K562 (cell line): ENCODE results near the gene IGF2R. TPM values are rescaled to one million over a fixed set of nuclear protein-coding genes. Genes with fewer than 3 reads are reported as not detected.

Experiments
- ATAC-seq: fragments of 200-7000 bp; cut with Tn5 transposase; 3 replicates; pipeline ENCODE4 v1.9.1; 2020; ENCODE audit warnings: moderate library complexity
- BruUV-seq: library from RNA; stranded (reverse); fragments of 400-500 nt; replicated peaks from 2 replicates; lab custom pipeline; 2021; lab: Mats Ljungman, UMichigan
- CTCF ChIA-PET: fragments of 300-600 bp; formaldehyde crosslinking; extraction: SDS; loops from one replicate; lab custom pipeline; 2021; ENCODE audit warnings: low intra/inter-chr PET ratio; lab: Yijun Ruan, JAX
- POLR2A ChIA-PET: fragments of 300-600, 350-650 bp; sonication (Branson Sonifier 250); formaldehyde crosslinking; extraction: SDS; loops from one replicate; lab custom pipeline; 2021; ENCODE audit warnings: antibody characterized with exemption, inconsistent platforms; lab: Yijun Ruan, JAX
- DNase-seq, 4 experiments: peaks; one replicate each; pipeline versions ENCODE4 v3.0.0 to v3.0.0-alpha.2; 2011 to 2018; ENCODE audit warnings: low spot score in 3 of 4, mixed read lengths in 3 of 4; ENCODE audit errors: extremely low read depth in 1 of 4
- FAIRE-seq: peaks from 2 replicates; lab custom pipeline; 2011; peaks lifted over from hg19 to GRCh38; lab: Jason Lieb, UNC
- H2AFZ ChIP-seq: 2 replicates; pipeline ENCODE4 v1.6.0; 2011; ENCODE audit warnings: low read depth, low read length, control low read depth, inconsistent platforms
- H3K27ac ChIP-seq: fragments of 200-600 bp; 3 replicates; pipeline ENCODE4 v1.8.0; 2011; ENCODE audit warnings: low read depth, mild to moderate bottlenecking, control low read depth, inconsistent platforms, low read length, moderate library complexity, mixed read lengths; ENCODE audit errors: extremely low read depth
- H3K27me3 ChIP-seq, 2 experiments: fragments of 300-600 bp in 1 of 2; 2 replicates in 1 of 2; 3 replicates in 1 of 2; pipeline versions ENCODE4 v1.6.0 to v1.8.0; 2011; ENCODE audit warnings: inconsistent platforms in 2 of 2, low read length in 2 of 2, mild to moderate bottlenecking in 1 of 2, mixed read lengths in 1 of 2, moderate library complexity in 1 of 2; ENCODE audit not compliant: control insufficient read depth in 2 of 2, insufficient read depth in 2 of 2
- H3K36me3 ChIP-seq: fragments of 300-600 bp; 3 replicates; pipeline ENCODE4 v1.8.0; 2011; ENCODE audit warnings: mild to moderate bottlenecking, low read length, inconsistent platforms; ENCODE audit not compliant: control insufficient read depth, insufficient read depth
- H3K4me1 ChIP-seq, 2 experiments: fragments of 200-600 bp in 1 of 2; replicated peaks in 1 of 2; 2 replicates in 1 of 2; 3 replicates in 1 of 2; pipeline versions ENCODE4 v1.5.1 to v1.8.0; 2011; ENCODE audit warnings: inconsistent platforms in 2 of 2, low read length in 2 of 2, mild to moderate bottlenecking in 1 of 2, mixed read lengths in 1 of 2, moderate library complexity in 1 of 2; ENCODE audit not compliant: control insufficient read depth in 2 of 2, insufficient read depth in 2 of 2
- H3K4me2 ChIP-seq: 2 replicates; pipeline ENCODE4 v1.6.1; 2011; ENCODE audit warnings: low read length, control low read depth, inconsistent platforms, mixed read lengths; ENCODE audit not compliant: insufficient read depth
- H3K4me3 ChIP-seq: fragments of 200-600 bp; sonication (generic), shearing (Covaris generic); 2 replicates; pipeline ENCODE4 v1.5.1; 2016; ENCODE audit warnings: control low read depth, inconsistent platforms
- H3K79me2 ChIP-seq: fragments of 200-600 bp; 3 replicates; pipeline ENCODE4 v1.8.0; 2011; ENCODE audit warnings: low read length, inconsistent platforms; ENCODE audit not compliant: control insufficient read depth, insufficient read depth
- H3K9ac ChIP-seq, 2 experiments: 2 replicates each; pipeline versions ENCODE4 v1.6.0 to v1.6.1; 2011; ENCODE audit warnings: low read depth in 2 of 2, low read length in 2 of 2, control low read depth in 1 of 2, inconsistent platforms in 1 of 2, mild to moderate bottlenecking in 1 of 2, mixed read lengths in 1 of 2; ENCODE audit not compliant: insufficient read depth in 1 of 2
- H3K9me1 ChIP-seq: one replicate; pipeline ENCODE4 v1.6.0; 2011; ENCODE audit warnings: inconsistent platforms, mild to moderate bottlenecking, low read length, moderate library complexity; ENCODE audit not compliant: control insufficient read depth, insufficient read depth
- H3K9me3 ChIP-seq: replicated peaks from 2 replicates; pipeline ENCODE4 v1.5.1; 2011; ENCODE audit warnings: low read depth, low read length, inconsistent platforms; ENCODE audit not compliant: control insufficient read depth, insufficient read depth
- H4K20me1 ChIP-seq: replicated peaks from 2 replicates; pipeline ENCODE4 v1.6.1; 2011; ENCODE audit warnings: low read length, inconsistent platforms, mixed read lengths; ENCODE audit not compliant: control insufficient read depth, insufficient read depth
- CHD7 ChIP-seq: fragments of 200-600 bp; sonication (generic); IDR thresholded peaks from one replicate; pipeline ENCODE4 v1.6.1; 2012; ENCODE audit warnings: mild to moderate bottlenecking, low read depth, low read length, inconsistent platforms
- DNMT1 ChIP-seq: fragments of 450-650 bp; IDR thresholded peaks from 2 replicates; pipeline ENCODE4 v1.6.1; 2016; ENCODE audit warnings: antibody characterized with exemption, mild to moderate bottlenecking
- E2F5 ChIP-seq: sonication (generic); formaldehyde crosslinking; IDR thresholded peaks from 2 replicates; pipeline ENCODE4 v1.8.0; 2022; ENCODE audit warnings: mild to moderate bottlenecking, missing genetic modification reagents
- HOXB6 ChIP-seq: fragments of 250-450 bp; sonication (Bioruptor Pico); IDR thresholded peaks from 2 replicates; pipeline ENCODE4 v1.5.1; 2022; ENCODE audit warnings: mild to moderate bottlenecking, borderline replicate concordance
- NBN ChIP-seq: fragments of 450-650 bp; IDR thresholded peaks from 2 replicates; pipeline ENCODE4 v1.6.1; 2016; ENCODE audit warnings: low read depth, mild to moderate bottlenecking
- PYGO2 ChIP-seq: fragments of 450-650 bp; IDR thresholded peaks from 2 replicates; pipeline ENCODE4 v1.6.1; 2016; ENCODE audit warnings: mild to moderate bottlenecking, missing genetic modification characterization, moderate library complexity, missing compliant biosample characterization
- RBM14 ChIP-seq: fragments of 200-400 bp; formaldehyde crosslinking; IDR thresholded peaks from 2 replicates; pipeline ENCODE4 v1.6.1; 2018; ENCODE audit warnings: low read depth, mild to moderate bottlenecking, low read length, moderate library complexity, borderline replicate concordance; ENCODE audit not compliant: insufficient read depth
- SP1 ChIP-seq: sonication (generic); formaldehyde crosslinking; IDR thresholded peaks from 2 replicates; pipeline ENCODE4 v1.8.1; 2022; ENCODE audit warnings: mild to moderate bottlenecking, missing genetic modification reagents
- STAG1 ChIP-seq: sonication (generic); formaldehyde crosslinking; IDR thresholded peaks from 2 replicates; pipeline ENCODE4 v1.5.0; 2020; ENCODE audit warnings: missing genetic modification reagents, borderline replicate concordance
- YBX1 ChIP-seq: fragments of 450-650 bp; IDR thresholded peaks from 2 replicates; pipeline ENCODE4 v1.7.1; 2016; ENCODE audit warnings: mild to moderate bottlenecking
- ZNF347 ChIP-seq: fragments of 450-650 bp; formaldehyde crosslinking; IDR thresholded peaks from 2 replicates; pipeline ENCODE4 v1.4.0; 2020; ENCODE audit warnings: low read depth, mild to moderate bottlenecking, moderate library complexity
- ZNF584 ChIP-seq: fragments of 200-800 bp; sonication (Bioruptor generic); IDR thresholded peaks from 2 replicates; pipeline ENCODE4 v1.6.1; 2016; ENCODE audit warnings: low read depth, mild to moderate bottlenecking, missing genetic modification characterization, missing compliant biosample characterization
- WGBS: fragments of 100-300 bp; shearing (Covaris generic); methylation state at CpG from one replicate; pipeline ENCODE4 v1.1.6; 2016; ENCODE audit warnings: low coverage, mixed read lengths; ENCODE audit not compliant: insufficient coverage; ENCODE audit errors: missing lambda C conversion rate; 5-methylcytosine and 5-hydroxymethylcytosine counted together
- in situ Hi-C: fragments of 300-500 bp; cut with MboI; formaldehyde crosslinking; loops from 4 replicates; pipeline ENCODE4 v1.15.0; 2018; ENCODE audit warnings: inconsistent platforms, mixed read lengths
- intact Hi-C: fragments of 100-400 bp; cut with micrococcal nuclease; formaldehyde crosslinking; loops from 2 replicates; pipeline ENCODE4 v1.14.2; 2022
- polyA plus RNA-seq, 8 experiments: library from polyadenylated mRNA; depleted of rRNA in 4 of 8; stranded (reverse) in 5 of 8; unstranded in 3 of 8; fragments of >200 nt; fragmentation: Nextera tagmentation in 2 of 8; fragmentation: Illumina TruSeq in 1 of 8; extraction: Ambion mirVana in 2 of 8; extraction: Trizol in 1 of 8; gene quantifications; 2 replicates each; pipeline versions ENCODE4 v1.2.1 to v1.2.3, GENCODE V29; 2011 to 2014; ENCODE audit warnings: inconsistent platforms in 1 of 8, missing spikeins in 1 of 8
- total RNA-seq, 7 experiments: library from RNA; depleted of rRNA in 6 of 7; stranded (reverse); fragments of >200 nt in 6 of 7; fragmentation: Illumina TruSeq in 2 of 7; extraction: Trizol in 2 of 7; gene quantifications; 2 replicates each; pipeline versions ENCODE4 v1.2.1 to v1.2.3, GENCODE V29; 2011 to 2021; ENCODE audit warnings: low replicate concordance in 1 of 7

IGF2R gene
- total and polyA plus RNA-seq, 9 of the 15 experiments (the other 6 are each of a cell fraction or from before 2014, with no cell fraction given), result 3.5 to 92.3 (median 34.5) TPM

DNA sequence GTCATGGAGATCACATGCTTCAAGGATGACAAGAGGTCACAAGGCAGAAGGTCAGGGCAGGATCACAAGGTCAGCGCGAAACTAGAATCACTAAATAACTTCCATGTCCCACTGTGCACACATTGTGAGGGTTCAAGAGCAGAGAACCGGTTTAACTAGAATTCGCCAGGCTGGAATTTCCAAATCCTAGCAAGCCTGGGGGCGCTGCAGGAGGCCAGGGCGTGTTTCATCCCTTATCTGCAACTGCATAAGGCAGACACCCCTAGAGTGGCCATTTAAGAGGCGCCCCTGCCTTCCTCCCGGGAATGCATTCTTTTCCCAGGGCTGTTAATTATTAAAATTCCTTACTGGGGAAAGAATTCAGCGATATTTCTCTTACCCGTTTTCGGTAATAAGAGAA lies 112.5 kb downstream of the IGF2R start:
- no peaks in the 10 kb centered on the region for H3K9me3 ChIP-seq
- in situ Hi-C loops, result no loop called here
- no peak overlapping the region for H3K4me3 ChIP-seq
- ChIA-PET POLR2A (interaction anchor here (0.6 kb wide), 1 partner anchor 17 kb away, joined by 3 read pairs; no protein-coding TSS in a partner anchor), CTCF (no interaction called here)
- H4K20me1 ChIP-seq, result peaks cover 4% of the 10 kb centered on the region; the same call in 1 of the 2 replicates
- H3K27me3 ChIP-seq, result no peaks in the 10 kb centered on the region
- H3K9ac ChIP-seq, result no peak overlapping the region
- H3K9me1 ChIP-seq, result no peaks in the 10 kb centered on the region
- no peak overlapping the region for H2AFZ ChIP-seq
- ATAC-seq (no peak), DNase-seq (no peak), FAIRE-seq (no peak)
- no TSS peak for BruUV-seq
- no peak overlapping the region for H3K4me2 ChIP-seq
- H3K36me3 ChIP-seq, result peaks cover 94% of the 10 kb centered on the region
- H3K79me2 ChIP-seq, result no peaks in the 10 kb centered on the region
- no peak overlapping the region for H3K27ac ChIP-seq
- H3K4me1 ChIP-seq, result no peaks in the 10 kb centered on the region
- intact Hi-C loops, result no loop called here
- WGBS, result 91% methylated on average over 11 of the region's 11 CpGs
- TF ChIP-seq PYGO2 (tag) (no peak), YBX1 (no peak), SP1 (CRISPR knock-in tag) (no peak), NBN (no peak), RBM14 (no peak), E2F5 (CRISPR knock-in tag) (no peak), ZNF347 (no peak), STAG1 (CRISPR knock-in tag) (no peak), ZNF584 (CRISPR knock-in tag) (no peak), DNMT1 (no peak), HOXB6 (no peak), CHD7 (no peak)
